B cell (primary cell): Measurements from ENCODE around the gene FAIM. TPM values are rescaled to one million over a fixed set of nuclear protein-coding genes. Genes with fewer than 3 reads are reported as not detected.
"Not testable (repeated sequence)": the region's sequence is repeated elsewhere in the genome, so short reads cannot be mapped to it uniquely, and the experiment has no call there.

Experiments
- ATAC-seq: fragments of 200-7000 bp; cut with Tn5 transposase; one replicate; pipeline ENCODE4 v1.10.0; 2021; ENCODE audit warnings: low read depth, mild to moderate bottlenecking, moderate number of reproducible peaks, moderate library complexity
- CTCF ChIA-PET: fragments of 350-600 bp; sonication (Branson Sonifier 250); formaldehyde crosslinking; loops from one replicate; lab custom pipeline; 2021; ENCODE audit warnings: antibody characterized with exemption, inconsistent platforms; lab: Charles Lee
- POLR2A ChIA-PET: fragments of 350-600 bp; sonication (Branson Sonifier 250); formaldehyde crosslinking; loops from one replicate; lab custom pipeline; 2021; ENCODE audit warnings: antibody characterized with exemption; lab: Charles Lee
- DNase-seq: peaks from one replicate; pipeline ENCODE4 v3.0.0; 2013
- H2AFZ ChIP-seq: 2 replicates; pipeline ENCODE4 v1.6.1; 2012; ENCODE audit warnings: mild to moderate bottlenecking, low read depth, low read length; ENCODE audit not compliant: insufficient read depth, poor library complexity, severe bottlenecking
- H3K27ac ChIP-seq, 2 donors: 1 replicate in 1 of 2; 2 replicates in 1 of 2; pipeline ENCODE4 v1.5.1; 2012 to 2013; ENCODE audit warnings: low read length in 2 of 2, mild to moderate bottlenecking in 2 of 2, moderate library complexity in 1 of 2
- H3K27me3 ChIP-seq, 4 experiments: fragments of 200-600 bp in 1 of 4; sonication (generic) in 1 of 4; replicated peaks in 1 of 4; 1 replicate in 2 of 4; 2 replicates in 2 of 4; pipeline versions ENCODE4 v1.6.1 to v1.7.0; 2013 to 2016; ENCODE audit warnings: low read length in 3 of 4, mild to moderate bottlenecking in 2 of 4, mixed read lengths in 1 of 4, moderate library complexity in 1 of 4; ENCODE audit not compliant: insufficient read depth in 4 of 4, control insufficient read depth in 3 of 4; ENCODE audit errors: control extremely low read depth in 1 of 4
- H3K36me3 ChIP-seq, 2 experiments: replicated peaks in 1 of 2; 1 replicate in 1 of 2; 2 replicates in 1 of 2; pipeline versions ENCODE4 v1.6.1 to v1.7.1; 2013; ENCODE audit warnings: low read length in 1 of 2; ENCODE audit not compliant: insufficient read depth in 2 of 2, control insufficient read depth in 1 of 2; ENCODE audit errors: control extremely low read depth in 1 of 2, extremely low read depth in 1 of 2
- H3K4me1 ChIP-seq, 2 donors: fragments of 200-600 bp in 1 of 2; sonication (generic) in 1 of 2; 1 replicate in 1 of 2; 2 replicates in 1 of 2; pipeline versions ENCODE4 v1.5.1 to v1.6.1; 2013 to 2017; ENCODE audit warnings: low read length in 2 of 2; ENCODE audit not compliant: control insufficient read depth in 2 of 2, insufficient read depth in 2 of 2
- H3K4me2 ChIP-seq: replicated peaks from 2 replicates; pipeline ENCODE3; 2012; ENCODE audit warnings: mild to moderate bottlenecking, low read depth, low read length; ENCODE audit not compliant: poor library complexity, severe bottlenecking
- H3K4me3 ChIP-seq, 5 experiments: fragments of 200-600 bp in 1 of 5; sonication (generic) in 1 of 5; 1 replicate in 3 of 5; 2 replicates in 2 of 5; pipeline versions ENCODE4 v1.5.1 to v1.7.0; 2011 to 2016; ENCODE audit warnings: low read length in 4 of 5, mild to moderate bottlenecking in 4 of 5, low read depth in 2 of 5, control low read depth in 1 of 5, moderate library complexity in 1 of 5; ENCODE audit not compliant: insufficient read depth in 1 of 5; ENCODE audit errors: control extremely low read depth in 1 of 5, extremely low read depth in 1 of 5
- H3K79me2 ChIP-seq: fragments of 200-600 bp; sonication (generic); one replicate; pipeline ENCODE4 v1.6.0; 2016; ENCODE audit warnings: low read length; ENCODE audit not compliant: control insufficient read depth, insufficient read depth
- H3K9ac ChIP-seq: fragments of 200-600 bp; sonication (generic); 2 replicates; pipeline ENCODE4 v1.6.1; 2017; ENCODE audit warnings: mild to moderate bottlenecking, low read length, moderate library complexity
- H3K9me3 ChIP-seq, 3 donors: one replicate each; pipeline versions ENCODE4 v1.6.1 to v1.7.1; 2013; ENCODE audit warnings: low read length in 2 of 3; ENCODE audit not compliant: control insufficient read depth in 2 of 3, insufficient read depth in 1 of 3; ENCODE audit errors: control extremely low read depth in 1 of 3
- H4K20me1 ChIP-seq: 2 replicates; pipeline ENCODE4 v1.6.0; 2012; ENCODE audit warnings: mild to moderate bottlenecking, low read length; ENCODE audit not compliant: insufficient read depth, control insufficient read depth, poor library complexity, severe bottlenecking
- H3K27ac Mint-ChIP-seq: one replicate; pipeline ENCODE4 v1.8.0; 2021; ENCODE audit warnings: mixed read lengths
- H3K27me3 Mint-ChIP-seq: one replicate; pipeline ENCODE4 v1.8.0; 2021; ENCODE audit warnings: mixed read lengths
- H3K4me1 Mint-ChIP-seq: one replicate; pipeline ENCODE4 v1.8.0; 2021; ENCODE audit warnings: mixed read lengths
- H3K4me3 Mint-ChIP-seq: one replicate; pipeline ENCODE4 v1.8.0; 2021; ENCODE audit warnings: mixed read lengths
- H3K9me3 Mint-ChIP-seq: one replicate; pipeline ENCODE4 v1.8.0; 2022; ENCODE audit warnings: mixed read lengths; ENCODE audit not compliant: insufficient read depth
- EZH2 ChIP-seq: IDR thresholded peaks from 2 replicates; pipeline ENCODE4 v1.6.1; 2012; ENCODE audit warnings: borderline replicate concordance, low read depth, mild to moderate bottlenecking, moderate library complexity, low read length; ENCODE audit not compliant: insufficient read depth, poor library complexity, severe bottlenecking
- WGBS: methylation state at CpG from one replicate; pipeline ENCODE4 v1.1.5; 2013; ENCODE audit warnings: missing lambda C conversion rate; ENCODE audit not compliant: insufficient coverage; 5-methylcytosine and 5-hydroxymethylcytosine counted together
- intact Hi-C: fragments of 100-400 bp; cut with micrococcal nuclease; formaldehyde crosslinking; loops from one replicate; pipeline ENCODE4 v1.10.0; 2022
- polyA plus RNA-seq: library from polyadenylated mRNA; depleted of rRNA; stranded (reverse); fragments of >200 nt; gene quantifications from 2 replicates; pipeline ENCODE4 v1.2.3, GENCODE V29; 2012
- total RNA-seq, 2 donors: library from RNA; stranded (reverse); fragments of 120-200 nt in 1 of 2; gene quantifications; 1 replicate in 1 of 2; 2 replicates in 1 of 2; pipeline versions ENCODE4 v1.2.3 to v1.2.4, GENCODE V29; 2013 to 2022
- TF ChIP-seq, protein P1 (sequence below): fragments of 200-600 bp; IDR thresholded peaks from one replicate; pipeline ENCODE4 v1.8.0; 2022; ENCODE audit warnings: antibody characterized with exemption, mild to moderate bottlenecking

FAIM gene
- total and polyA plus RNA-seq, 2 donors (not counting 1 experiment from before 2014, with no cell fraction given), result 2.3 to 16.3 TPM

GRCh38 chr3:138598534-138598933 is 10.0 kb upstream of the FAIM start:
- TF ChIP-seq EZH2, result no peak
- TF ChIP-seq, protein P1, sequence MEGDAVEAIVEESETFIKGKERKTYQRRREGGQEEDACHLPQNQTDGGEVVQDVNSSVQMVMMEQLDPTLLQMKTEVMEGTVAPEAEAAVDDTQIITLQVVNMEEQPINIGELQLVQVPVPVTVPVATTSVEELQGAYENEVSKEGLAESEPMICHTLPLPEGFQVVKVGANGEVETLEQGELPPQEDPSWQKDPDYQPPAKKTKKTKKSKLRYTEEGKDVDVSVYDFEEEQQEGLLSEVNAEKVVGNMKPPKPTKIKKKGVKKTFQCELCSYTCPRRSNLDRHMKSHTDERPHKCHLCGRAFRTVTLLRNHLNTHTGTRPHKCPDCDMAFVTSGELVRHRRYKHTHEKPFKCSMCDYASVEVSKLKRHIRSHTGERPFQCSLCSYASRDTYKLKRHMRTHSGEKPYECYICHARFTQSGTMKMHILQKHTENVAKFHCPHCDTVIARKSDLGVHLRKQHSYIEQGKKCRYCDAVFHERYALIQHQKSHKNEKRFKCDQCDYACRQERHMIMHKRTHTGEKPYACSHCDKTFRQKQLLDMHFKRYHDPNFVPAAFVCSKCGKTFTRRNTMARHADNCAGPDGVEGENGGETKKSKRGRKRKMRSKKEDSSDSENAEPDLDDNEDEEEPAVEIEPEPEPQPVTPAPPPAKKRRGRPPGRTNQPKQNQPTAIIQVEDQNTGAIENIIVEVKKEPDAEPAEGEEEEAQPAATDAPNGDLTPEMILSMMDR, result no peak
- ATAC-seq (no peak), DNase-seq (no peak)
- Histone ChIP-seq H3K79me2 (no peaks in the 10 kb centered on the region), H3K9ac (no peak overlapping the region), H2AFZ (no peak overlapping the region), H3K4me1 (peaks cover 2 to 8% of the 10 kb centered on the region in 2 donors), H3K4me2 (no peak overlapping the region), H3K4me3 (no peak overlapping the region), H3K27me3 (peaks cover 0 to 5% (median 0%) of the 10 kb centered on the region in 4 experiments), H4K20me1 (no peaks in the 10 kb centered on the region), H3K36me3 (no peaks in the 10 kb centered on the region), H3K27ac (no peak overlapping the region), H3K9me3 (peaks cover 0 to 13% (median 10%) of the 10 kb centered on the region in 3 donors)
- WGBS, result 100% methylated on average over 1 of the region's 3 CpGs
- intact Hi-C loops, result loop anchor here (10.0 kb wide), 1 partner anchor 1734 kb away; the partner anchor contains the start of gene NCK1
- H3K9me3 Mint-ChIP-seq, result peaks cover 2% of the 10 kb centered on the region
- H3K27ac Mint-ChIP-seq, result no peak overlapping the region
- H3K4me1 Mint-ChIP-seq, result peaks cover 5% of the 10 kb centered on the region
- POLR2A ChIA-PET, result no interaction called here
- H3K4me3 Mint-ChIP-seq, result no peak overlapping the region
- no peaks in the 10 kb centered on the region for H3K27me3 Mint-ChIP-seq
- CTCF ChIA-PET, result interaction anchor here (1.0 to 13.4 kb wide), 2 partner anchors 89 to 319 kb away, joined by 3 to 461 read pairs; no protein-coding TSS in a partner anchor

GRCh38 chr3:138600100-138600745 is 8.3 kb upstream of the FAIM start:
- TF ChIP-seq, protein P1, result no peak
- no peak for TF ChIP-seq EZH2
- Mint-ChIP-seq H3K27ac (no peak overlapping the region), H3K27me3 (no peaks in the 10 kb centered on the region), H3K4me3 (no peak overlapping the region), H3K4me1 (no peaks in the 10 kb centered on the region), H3K9me3 (peaks cover 2% of the 10 kb centered on the region)
- Histone ChIP-seq H3K36me3 (no peaks in the 10 kb centered on the region), H3K9me3 (peaks cover 0 to 13% (median 10%) of the 10 kb centered on the region in 3 donors), H3K4me1 (no peaks in the 10 kb centered on the region), H2AFZ (no peak overlapping the region), H3K9ac (no peak overlapping the region), H3K4me3 (no peak overlapping the region), H3K27ac (no peak overlapping the region), H4K20me1 (no peaks in the 10 kb centered on the region), H3K27me3 (peaks cover 0 to 5% (median 0%) of the 10 kb centered on the region in 4 experiments), H3K4me2 (no peak overlapping the region), H3K79me2 (no peaks in the 10 kb centered on the region)
- POLR2A ChIA-PET, result no interaction called here
- 69% methylated on average over 8 of the region's 8 CpGs for WGBS
- intact Hi-C loops, result loop anchor here (10.0 kb wide), 1 partner anchor 745 kb away; the partner anchor contains the start of gene MRPS22
- DNase-seq (no peak), ATAC-seq (no peak)
- CTCF ChIA-PET, result interaction anchor here (1.4 to 13.4 kb wide), 2 partner anchors 315 to 317 kb away, joined by 8 to 461 read pairs; no protein-coding TSS in a partner anchor

DNA sequence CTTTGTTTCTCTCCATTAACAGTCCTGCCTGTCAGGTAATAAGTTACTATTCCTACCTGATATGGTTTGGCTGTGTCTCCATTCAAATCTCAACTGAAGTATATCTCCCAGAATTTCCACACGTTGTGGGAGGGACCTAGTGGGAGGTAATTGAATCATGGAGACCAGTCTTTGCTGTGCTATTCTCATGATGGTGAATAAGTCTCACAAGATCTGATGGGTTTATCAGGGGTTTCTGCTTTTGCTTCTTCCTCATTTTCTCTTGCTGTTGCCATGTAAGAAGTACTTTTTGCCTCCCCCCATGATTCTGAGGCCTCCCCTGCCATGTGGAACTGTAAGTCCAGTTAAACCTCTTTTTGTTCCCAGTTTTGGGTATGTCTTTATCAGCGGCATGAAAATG is 6.9 kb upstream of the FAIM start:
- H2AFZ ChIP-seq, CTCF ChIA-PET, H3K4me3 ChIP-seq, H3K4me2 ChIP-seq, DNase-seq, H3K27ac ChIP-seq, H3K27me3 ChIP-seq, H3K4me1 Mint-ChIP-seq, H3K27me3 Mint-ChIP-seq, H3K9me3 Mint-ChIP-seq, H3K27ac Mint-ChIP-seq, H3K4me3 Mint-ChIP-seq, H3K36me3 ChIP-seq, H4K20me1 ChIP-seq, H3K4me1 ChIP-seq, H3K79me2 ChIP-seq, ATAC-seq, H3K9ac ChIP-seq, POLR2A ChIA-PET: not testable (repeated sequence)
- intact Hi-C loops, result loop anchor here (10.0 kb wide), 1 partner anchor 743 kb away; the partner anchor contains the start of gene MRPS22
- H3K9me3 ChIP-seq, result peaks cover 0 to 13% (median 10%) of the 10 kb centered on the region in 3 donors
- WGBS, result 100% methylated on average over 1 of the region's 2 CpGs
